SHP77 (cell line): Measurements from ENCODE around the gene S1PR2.
"Not testable (repeated sequence)": the region's sequence is repeated elsewhere in the genome, so short reads cannot be mapped to it uniquely, and the experiment has no call there.

Experiments used
- DNase-seq, 2 experiments: peaks; one replicate each; lab custom pipeline; 2025; lab: John Stamatoyannopoulos, UW

The S1PR2 gene

DNA sequence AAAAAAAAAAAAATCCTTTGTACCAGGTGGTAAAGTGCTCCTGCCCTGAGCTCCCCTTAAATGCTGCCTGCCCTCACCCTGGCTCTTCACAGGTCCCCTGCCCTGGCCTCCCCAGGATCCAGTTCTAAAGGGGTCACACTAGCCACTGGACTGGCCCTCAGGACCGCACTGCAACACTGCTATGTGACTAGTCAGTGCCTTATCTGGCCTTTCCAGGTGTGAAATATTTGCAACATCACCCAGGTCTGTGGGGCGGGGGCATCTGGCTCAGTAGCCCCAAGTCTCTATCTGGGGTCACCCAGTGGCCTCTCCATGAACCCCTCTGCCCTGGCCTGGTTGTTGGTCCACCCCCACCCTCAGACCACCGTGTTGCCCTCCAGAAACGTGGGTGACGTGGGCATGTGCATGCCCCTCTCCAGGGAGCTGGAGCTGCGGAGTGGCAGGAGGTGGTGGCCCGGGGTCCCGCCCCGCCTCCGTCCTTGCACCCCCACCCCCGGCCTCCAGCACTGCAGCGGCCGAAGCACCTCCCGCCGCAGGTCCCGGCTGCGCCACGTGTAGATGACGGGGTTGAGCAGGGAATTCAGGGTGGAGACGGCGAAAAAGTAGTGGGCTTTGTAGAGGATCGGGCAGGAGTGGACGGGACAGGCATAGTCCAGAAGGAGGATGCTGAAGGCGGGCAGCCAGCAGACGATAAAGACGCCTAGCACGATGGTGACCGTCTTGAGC lies 7.5 kb downstream of the S1PR2 start:
- DNase-seq: no peak

DNA sequence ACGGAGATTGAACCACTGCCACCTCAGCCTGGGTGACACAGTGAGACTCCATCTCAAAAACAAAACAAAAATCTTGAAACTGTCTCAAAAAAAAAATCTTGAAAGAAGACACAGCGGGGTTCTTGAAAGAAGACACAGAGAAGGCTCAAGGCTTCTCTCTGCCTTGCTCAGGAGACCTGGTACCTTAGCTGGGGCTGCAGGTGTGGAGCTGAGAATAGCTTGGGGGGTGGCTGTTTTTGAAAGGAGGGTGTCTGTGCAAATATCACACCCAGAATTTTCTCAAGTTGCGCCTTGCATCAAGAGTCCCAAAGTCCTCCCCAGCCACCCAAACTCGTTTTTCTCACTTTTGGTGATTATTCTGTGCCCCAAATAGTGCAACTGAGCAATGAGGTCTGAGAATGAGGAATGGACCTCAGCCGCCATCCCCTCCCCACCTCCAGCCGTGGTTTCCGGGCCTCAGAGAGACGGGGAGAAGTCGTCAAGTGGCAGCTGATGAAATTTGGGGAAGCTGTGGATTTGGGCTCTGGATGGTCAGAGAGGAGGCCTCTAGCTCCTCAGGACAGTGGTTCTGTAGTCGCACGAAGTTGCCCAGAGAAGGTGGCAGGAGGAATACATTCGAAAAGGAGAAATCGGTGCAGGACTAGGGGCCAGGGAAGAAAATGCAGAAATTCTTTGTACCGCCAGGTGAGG lies 8.8 kb downstream of the S1PR2 start:
- no peak for DNase-seq

DNA sequence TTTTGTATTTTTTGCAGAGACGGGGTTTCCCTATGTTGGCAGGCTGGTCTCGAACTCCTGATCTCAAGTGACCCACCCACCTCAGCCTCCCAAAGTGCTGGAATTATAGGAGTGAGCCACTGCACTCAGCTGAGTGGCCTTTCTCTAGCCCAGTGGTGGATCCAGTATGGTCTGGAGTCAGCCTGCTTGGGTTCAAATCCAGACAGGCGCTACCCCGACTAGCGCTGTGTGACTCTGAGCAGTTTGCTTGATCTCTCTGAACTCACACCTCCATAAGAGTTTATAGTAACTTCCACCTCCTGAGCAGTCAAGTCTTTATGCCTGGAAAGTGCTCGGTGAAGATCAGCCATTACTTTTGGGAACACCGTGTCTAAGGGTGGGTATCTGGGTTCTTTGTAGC lies 10.4 kb downstream of the S1PR2 start:
- DNase-seq: no peak

DNA sequence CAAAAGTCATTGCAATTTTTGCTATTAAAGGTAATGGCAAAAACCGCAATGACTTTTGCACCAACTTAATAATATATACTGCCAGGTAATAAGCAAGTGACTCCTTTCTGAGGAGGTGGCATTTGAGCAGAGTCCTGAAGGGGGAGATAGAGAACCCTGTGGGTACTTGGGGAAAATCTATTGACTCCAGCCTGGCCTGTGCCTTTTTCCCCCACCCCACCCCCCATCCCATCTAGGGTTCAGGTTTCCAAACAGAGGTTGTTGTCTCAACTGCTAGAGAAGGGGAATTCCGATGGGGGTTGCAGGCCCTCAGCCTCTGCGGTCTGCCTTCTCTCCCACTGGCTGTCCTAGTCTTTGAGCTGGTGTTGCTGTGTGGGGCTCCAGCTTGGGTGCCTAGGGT lies 11.5 kb downstream of the S1PR2 start:
- no peak for DNase-seq

- no peak for DNase-seq
Measured at GRCh38 chr19:10217085-10217484, 14.0 kb downstream of the S1PR2 start.

- no peak for DNase-seq
Measured at GRCh38 chr19:10214784-10215183, 16.3 kb downstream of the S1PR2 start.

DNA sequence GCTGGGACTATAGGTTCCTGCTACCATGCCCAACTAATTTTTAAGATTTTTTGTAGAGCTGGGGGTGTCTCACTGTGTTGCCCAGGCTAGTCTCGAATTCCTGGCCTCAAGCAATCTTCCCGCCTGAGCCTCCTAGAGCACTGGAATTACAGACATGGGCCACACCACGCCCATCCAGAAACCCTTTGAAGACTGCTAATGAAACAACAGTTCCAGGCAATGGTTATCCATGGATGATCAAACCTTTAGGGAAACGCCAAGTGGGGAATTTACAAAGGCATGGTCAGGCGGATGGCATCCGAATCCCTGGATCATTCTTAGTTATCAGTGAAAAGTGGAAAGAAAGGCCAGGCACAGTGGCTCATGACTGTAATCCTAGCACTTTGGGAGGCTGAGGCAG lies 19.4 kb downstream of the S1PR2 start:
- DNase-seq: no peak

DNA sequence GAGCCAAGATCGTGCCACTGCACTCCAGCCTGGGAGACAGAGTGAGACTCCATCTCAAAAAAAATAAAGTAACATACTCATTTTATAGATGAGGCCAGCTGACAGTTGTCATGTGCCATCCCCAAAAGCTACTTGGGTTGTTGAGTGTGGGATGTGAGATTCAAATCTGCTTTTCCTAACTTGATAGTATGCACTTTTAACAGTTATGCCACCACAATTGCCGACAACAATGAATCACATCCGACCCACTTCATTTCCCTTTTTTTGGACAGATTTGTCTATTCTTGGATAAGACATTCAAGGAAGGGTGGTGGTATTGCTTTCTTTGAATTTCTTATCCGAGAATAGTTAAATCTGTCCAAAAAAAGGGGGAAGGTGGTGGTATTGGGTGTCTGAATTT lies 20.1 kb downstream of the S1PR2 start:
- DNase-seq: no peak

- DNase-seq: no peak
Measured at GRCh38 chr19:10209315-10209714, 21.8 kb downstream of the S1PR2 start.

- DNase-seq: no peak
Measured at GRCh38 chr19:10207026-10207425, 24.1 kb downstream of the S1PR2 start.

- no peak for DNase-seq
Measured at GRCh38 chr19:10206226-10206885, 24.8 kb downstream of the S1PR2 start.

DNA sequence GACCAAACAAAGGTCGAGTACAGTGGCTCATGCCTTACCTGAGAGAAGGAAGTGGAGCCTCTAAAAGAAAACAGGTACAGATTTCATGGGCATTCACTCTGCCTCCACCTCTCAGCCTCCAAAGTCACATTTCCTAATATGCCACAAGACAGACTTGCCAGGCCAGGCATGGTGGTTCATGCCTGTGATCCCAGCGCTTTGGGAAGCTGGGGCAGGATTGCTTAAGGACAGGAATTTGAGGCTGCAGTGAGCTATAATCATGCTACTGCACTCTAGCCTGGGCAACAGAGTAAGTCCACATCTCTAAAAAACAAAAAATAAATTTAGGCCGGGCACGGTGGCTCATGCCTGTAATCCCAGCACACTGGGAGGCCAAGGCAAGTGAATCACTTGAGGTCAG lies 25.5 kb downstream of the S1PR2 start:
- no peak for DNase-seq

- no peak for DNase-seq
Measured at GRCh38 chr19:10203686-10204085, 27.4 kb downstream of the S1PR2 start.

- DNase-seq: no peak
Measured at GRCh38 chr19:10201176-10201575, 30.0 kb downstream of the S1PR2 start.

- not testable (repeated sequence) for DNase-seq
Measured at GRCh38 chr19:10200101-10200500, 31.0 kb downstream of the S1PR2 start.

GRCh38 chr19:10198889-10199644 lies 32.1 kb downstream of the S1PR2 start:
- not testable (repeated sequence) for DNase-seq

GRCh38 chr19:10195199-10195519 lies 36.0 kb downstream of the S1PR2 start:
- DNase-seq: no peak

- DNase-seq: peak; percentile 92 to 93
Measured at GRCh38 chr19:10194500-10195198, 36.5 kb downstream of the S1PR2 start, which contains the start of gene DNMT1. TSS of gene DNMT1 (minus strand) at chr19:10194953. CDS start at chr19:10194899, 54 bp downstream.

DNA sequence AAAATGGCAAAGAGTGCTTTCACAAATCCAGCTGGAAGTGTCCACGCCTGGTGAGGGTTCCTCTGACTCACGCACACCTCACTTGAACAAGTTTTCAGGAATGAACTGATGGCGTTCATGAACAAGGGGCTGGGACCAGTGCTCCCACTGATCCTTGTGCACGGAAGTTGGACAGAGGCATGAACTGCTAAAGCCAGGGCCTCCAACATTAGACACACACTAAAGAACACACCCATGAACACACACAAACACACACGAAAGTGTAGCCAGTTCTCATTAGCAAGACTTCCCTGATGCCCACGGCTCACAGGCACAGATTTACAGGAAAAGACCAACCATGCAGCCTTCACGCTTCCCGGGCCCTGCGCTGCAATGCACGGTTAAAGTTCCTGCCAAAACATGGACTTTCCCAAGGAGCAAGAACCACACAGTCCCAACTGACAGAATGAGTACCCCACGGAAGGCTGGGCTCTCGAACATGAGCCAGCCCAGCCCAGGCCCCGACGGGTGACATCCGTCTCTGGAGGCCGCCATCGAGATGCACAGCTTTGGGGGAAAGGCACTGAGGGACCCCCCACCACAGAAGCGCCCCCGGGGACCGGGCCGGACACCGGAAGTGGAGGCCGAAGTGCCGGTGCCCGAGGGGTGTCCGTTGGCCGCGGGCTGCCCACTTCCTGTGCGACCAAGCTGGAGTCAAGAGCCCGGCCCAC lies 37.2 kb downstream of the S1PR2 start:
- DNase-seq: peak in 1 of 2 experiments; percentile 73

- DNase-seq: no peak
Measured at GRCh38 chr19:10192922-10193321, 38.2 kb downstream of the S1PR2 start.

GRCh38 chr19:10191347-10191746 lies 39.8 kb downstream of the S1PR2 start:
- no peak for DNase-seq
